Gastroesophageal sphincter (tissue), 4 donors: ENCODE data around the gene ZNF195. TPM values are rescaled to one million over a fixed set of nuclear protein-coding genes. Genes with fewer than 3 reads are reported as not detected.

ENCODE experiments used
- small RNA-seq, 4 donors: library from RNA; depleted of rRNA; stranded (forward); fragments of <200 nt; gene quantifications; one replicate each; pipeline ENCODE3, GENCODE V24; 2016
- total RNA-seq, 4 donors: library from RNA; depleted of rRNA; stranded (reverse); fragments of >200 nt; gene quantifications; one replicate each; pipeline ENCODE4 v1.1.0, GENCODE V29; 2016

Gene ZNF195
- total RNA-seq, 4 donors from 2014 or later, result 7.9 to 19.9 (median 12.6) TPM

Small RNAs within 50 kb of the gene (small RNA-seq; reads per million reads assigned to genes)
- gene AC123788.2, result 0 reads per million in 4 donors

Other genes with a start within 250 kb of the ZNF195 start
- gene OSBPL5, start 213.8 kb downstream of the ZNF195 start, total RNA-seq, result 10 to 100 TPM; 39.9 to 94.0 (median 66.4) TPM
- gene MRGPRG, start 160.3 kb downstream of the ZNF195 start, total RNA-seq, result not detected
- gene MRGPRE, start 146.7 kb downstream of the ZNF195 start, total RNA-seq, result not detected